ENCODE results near the gene CROCC2.

DNA sequence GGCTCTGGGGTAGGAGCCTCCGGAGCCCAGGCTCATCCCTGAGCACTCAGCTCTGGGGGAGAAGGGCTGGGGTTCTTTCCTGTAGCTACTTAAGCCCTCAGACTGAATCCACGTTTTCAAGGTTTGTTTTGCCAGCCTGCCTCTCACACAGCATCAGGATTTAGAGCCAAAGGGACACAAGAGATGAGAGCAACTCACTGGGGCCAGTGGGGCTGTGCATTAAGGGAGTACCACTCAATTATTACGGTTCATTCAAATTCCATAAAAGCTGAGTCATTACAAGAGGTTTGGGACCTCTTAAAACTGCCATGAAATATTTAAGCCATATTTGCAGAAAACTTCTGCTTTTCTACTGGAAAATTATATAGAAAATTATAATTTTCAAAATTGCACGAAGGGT is 75.1 kb downstream of the CROCC2 start:
- TF ChIP-seq, protein P1, sequence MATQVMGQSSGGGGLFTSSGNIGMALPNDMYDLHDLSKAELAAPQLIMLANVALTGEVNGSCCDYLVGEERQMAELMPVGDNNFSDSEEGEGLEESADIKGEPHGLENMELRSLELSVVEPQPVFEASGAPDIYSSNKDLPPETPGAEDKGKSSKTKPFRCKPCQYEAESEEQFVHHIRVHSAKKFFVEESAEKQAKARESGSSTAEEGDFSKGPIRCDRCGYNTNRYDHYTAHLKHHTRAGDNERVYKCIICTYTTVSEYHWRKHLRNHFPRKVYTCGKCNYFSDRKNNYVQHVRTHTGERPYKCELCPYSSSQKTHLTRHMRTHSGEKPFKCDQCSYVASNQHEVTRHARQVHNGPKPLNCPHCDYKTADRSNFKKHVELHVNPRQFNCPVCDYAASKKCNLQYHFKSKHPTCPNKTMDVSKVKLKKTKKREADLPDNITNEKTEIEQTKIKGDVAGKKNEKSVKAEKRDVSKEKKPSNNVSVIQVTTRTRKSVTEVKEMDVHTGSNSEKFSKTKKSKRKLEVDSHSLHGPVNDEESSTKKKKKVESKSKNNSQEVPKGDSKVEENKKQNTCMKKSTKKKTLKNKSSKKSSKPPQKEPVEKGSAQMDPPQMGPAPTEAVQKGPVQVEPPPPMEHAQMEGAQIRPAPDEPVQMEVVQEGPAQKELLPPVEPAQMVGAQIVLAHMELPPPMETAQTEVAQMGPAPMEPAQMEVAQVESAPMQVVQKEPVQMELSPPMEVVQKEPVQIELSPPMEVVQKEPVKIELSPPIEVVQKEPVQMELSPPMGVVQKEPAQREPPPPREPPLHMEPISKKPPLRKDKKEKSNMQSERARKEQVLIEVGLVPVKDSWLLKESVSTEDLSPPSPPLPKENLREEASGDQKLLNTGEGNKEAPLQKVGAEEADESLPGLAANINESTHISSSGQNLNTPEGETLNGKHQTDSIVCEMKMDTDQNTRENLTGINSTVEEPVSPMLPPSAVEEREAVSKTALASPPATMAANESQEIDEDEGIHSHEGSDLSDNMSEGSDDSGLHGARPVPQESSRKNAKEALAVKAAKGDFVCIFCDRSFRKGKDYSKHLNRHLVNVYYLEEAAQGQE (IDR thresholded peaks at IDR 0.05; ENCODE audit: insufficient replicate concordance, low read depth) = no peak
- TF ChIP-seq POLR2AphosphoS5 (IDR thresholded peaks at IDR 0.05; ENCODE audit: low read depth) (no peak), SPI1 (IDR thresholded peaks at IDR 0.05; ENCODE audit: borderline replicate concordance, low read depth) (no peak), GABPA (IDR thresholded peaks at IDR 0.05; ENCODE audit: low read depth) (no peak)
- TF ChIP-seq, protein P2, sequence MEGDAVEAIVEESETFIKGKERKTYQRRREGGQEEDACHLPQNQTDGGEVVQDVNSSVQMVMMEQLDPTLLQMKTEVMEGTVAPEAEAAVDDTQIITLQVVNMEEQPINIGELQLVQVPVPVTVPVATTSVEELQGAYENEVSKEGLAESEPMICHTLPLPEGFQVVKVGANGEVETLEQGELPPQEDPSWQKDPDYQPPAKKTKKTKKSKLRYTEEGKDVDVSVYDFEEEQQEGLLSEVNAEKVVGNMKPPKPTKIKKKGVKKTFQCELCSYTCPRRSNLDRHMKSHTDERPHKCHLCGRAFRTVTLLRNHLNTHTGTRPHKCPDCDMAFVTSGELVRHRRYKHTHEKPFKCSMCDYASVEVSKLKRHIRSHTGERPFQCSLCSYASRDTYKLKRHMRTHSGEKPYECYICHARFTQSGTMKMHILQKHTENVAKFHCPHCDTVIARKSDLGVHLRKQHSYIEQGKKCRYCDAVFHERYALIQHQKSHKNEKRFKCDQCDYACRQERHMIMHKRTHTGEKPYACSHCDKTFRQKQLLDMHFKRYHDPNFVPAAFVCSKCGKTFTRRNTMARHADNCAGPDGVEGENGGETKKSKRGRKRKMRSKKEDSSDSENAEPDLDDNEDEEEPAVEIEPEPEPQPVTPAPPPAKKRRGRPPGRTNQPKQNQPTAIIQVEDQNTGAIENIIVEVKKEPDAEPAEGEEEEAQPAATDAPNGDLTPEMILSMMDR (IDR thresholded peaks at IDR 0.05; ENCODE audit: insufficient read depth, low read length) = no peak

All from HL-60 (cell line).